Osteocyte (in vitro differentiated cells): Measurements from ENCODE around the gene LYPD1. TPM values are rescaled to one million over a fixed set of nuclear protein-coding genes. Genes with fewer than 3 reads are reported as not detected.

ENCODE experiments used
- DNase-seq: peaks from one replicate; pipeline ENCODE4 v3.0.0; 2021; ENCODE audit warnings: mixed read lengths; ENCODE audit not compliant: unreplicated experiment; ENCODE audit errors: extremely low spot score
- H3K27ac Mint-ChIP-seq: one replicate; pipeline ENCODE4 v1.8.0; 2021; ENCODE audit warnings: mild to moderate bottlenecking, mixed read lengths; ENCODE audit not compliant: unreplicated experiment
- H3K27me3 Mint-ChIP-seq: one replicate; pipeline ENCODE4 v1.8.0; 2021; ENCODE audit warnings: mixed read lengths; ENCODE audit not compliant: unreplicated experiment
- H3K36me3 Mint-ChIP-seq: one replicate; pipeline ENCODE4 v1.8.0; 2021; ENCODE audit warnings: mixed read lengths; ENCODE audit not compliant: unreplicated experiment
- H3K4me1 Mint-ChIP-seq: one replicate; pipeline ENCODE4 v1.8.0; 2021; ENCODE audit warnings: mixed read lengths; ENCODE audit not compliant: unreplicated experiment
- H3K4me3 Mint-ChIP-seq: one replicate; pipeline ENCODE4 v1.8.0; 2021; ENCODE audit warnings: mild to moderate bottlenecking, moderate library complexity, mixed read lengths; ENCODE audit not compliant: unreplicated experiment
- H3K9me3 Mint-ChIP-seq: one replicate; pipeline ENCODE4 v1.8.0; 2021; ENCODE audit warnings: mixed read lengths; ENCODE audit not compliant: unreplicated experiment
- CTCF ChIP-seq: fragments of 200-600 bp; sonication (generic); IDR thresholded peaks from 2 replicates; pipeline ENCODE4 v1.5.0; 2021; ENCODE audit warnings: antibody characterized with exemption, mild to moderate bottlenecking, moderate library complexity
- total RNA-seq: library from RNA; stranded (reverse); gene quantifications from 2 replicates; pipeline ENCODE4 v1.2.1, GENCODE V29; 2021

The LYPD1 gene
- total RNA-seq, 1 donor from 2014 or later, result 0.19 TPM

- H3K27ac Mint-ChIP-seq, result no peak overlapping the region
- no peak for DNase-seq
- peak; percentile 65 for TF ChIP-seq CTCF
- no peak overlapping the region for H3K4me3 Mint-ChIP-seq
- no peaks in the 10 kb centered on the region for H3K36me3 Mint-ChIP-seq
- H3K9me3 Mint-ChIP-seq, result no peaks in the 10 kb centered on the region
- no peaks in the 10 kb centered on the region for H3K27me3 Mint-ChIP-seq
- no peaks in the 10 kb centered on the region for H3K4me1 Mint-ChIP-seq
These were observed 18.6 kb downstream of the LYPD1 start for GRCh38 chr2:132651115-132652045.

GRCh38 chr2:132646540-132647108 lies 23.4 kb downstream of the LYPD1 start:
- Mint-ChIP-seq H3K4me1 (no peaks in the 10 kb centered on the region), H3K36me3 (no peaks in the 10 kb centered on the region)
- no peak for DNase-seq

GRCh38 chr2:132645722-132646539 lies 24.1 kb downstream of the LYPD1 start:
- Mint-ChIP-seq H3K9me3 (no peaks in the 10 kb centered on the region), H3K4me3 (no peak overlapping the region), H3K36me3 (no peaks in the 10 kb centered on the region), H3K27ac (no peak overlapping the region), H3K27me3 (no peaks in the 10 kb centered on the region), H3K4me1 (no peaks in the 10 kb centered on the region)
- DNase-seq, result no peak
- TF ChIP-seq CTCF, result no peak

More at GRCh38 chr2:132646540-132647108, 23.4 kb downstream of the LYPD1 start:
- H3K9me3 Mint-ChIP-seq, result no peaks in the 10 kb centered on the region
- no peaks in the 10 kb centered on the region for H3K27me3 Mint-ChIP-seq
- H3K27ac Mint-ChIP-seq, result no peak overlapping the region
- no peak overlapping the region for H3K4me3 Mint-ChIP-seq
- TF ChIP-seq CTCF, result no peak

GRCh38 chr2:132645176-132645575 lies 24.8 kb downstream of the LYPD1 start:
- no peaks in the 10 kb centered on the region for H3K27me3 Mint-ChIP-seq
- H3K4me1 Mint-ChIP-seq, result no peaks in the 10 kb centered on the region
- H3K27ac Mint-ChIP-seq, result no peak overlapping the region
- DNase-seq, result no peak
- H3K36me3 Mint-ChIP-seq, result no peaks in the 10 kb centered on the region
- no peaks in the 10 kb centered on the region for H3K9me3 Mint-ChIP-seq
- no peak for TF ChIP-seq CTCF
- H3K4me3 Mint-ChIP-seq, result no peak overlapping the region
